NCI-H446 treated with DMSO at 0.1 percent for 48 hours (cell line): ENCODE results near the gene CORIN.
"Not testable (repeated sequence)": the region's sequence is repeated elsewhere in the genome, so short reads cannot be mapped to it uniquely, and the experiment has no call there.

Source experiments
- DNase-seq: peaks from one replicate; lab custom pipeline; 2025; lab: John Stamatoyannopoulos, UW

The CORIN gene

DNA sequence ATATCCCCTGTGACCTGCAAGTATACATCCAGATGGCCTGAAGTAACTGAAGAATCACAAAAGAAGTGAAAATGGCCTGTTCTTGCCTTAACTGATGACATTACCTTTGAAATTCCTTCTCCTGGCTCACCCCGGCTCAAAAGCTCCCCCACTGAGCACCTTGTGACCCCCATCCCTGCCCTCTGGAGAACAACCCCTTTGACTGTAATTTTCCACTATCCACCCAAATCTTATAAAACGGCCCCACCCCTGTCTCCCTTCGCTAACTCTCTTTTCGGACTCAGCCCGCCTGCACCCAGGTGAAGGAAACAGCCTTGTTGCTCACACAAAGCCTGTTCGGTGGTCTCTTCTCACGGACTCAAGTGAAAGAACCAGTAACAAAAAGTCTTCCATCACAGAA lies 69.9 kb downstream of the CORIN start:
- DNase-seq, result not testable (repeated sequence)

DNA sequence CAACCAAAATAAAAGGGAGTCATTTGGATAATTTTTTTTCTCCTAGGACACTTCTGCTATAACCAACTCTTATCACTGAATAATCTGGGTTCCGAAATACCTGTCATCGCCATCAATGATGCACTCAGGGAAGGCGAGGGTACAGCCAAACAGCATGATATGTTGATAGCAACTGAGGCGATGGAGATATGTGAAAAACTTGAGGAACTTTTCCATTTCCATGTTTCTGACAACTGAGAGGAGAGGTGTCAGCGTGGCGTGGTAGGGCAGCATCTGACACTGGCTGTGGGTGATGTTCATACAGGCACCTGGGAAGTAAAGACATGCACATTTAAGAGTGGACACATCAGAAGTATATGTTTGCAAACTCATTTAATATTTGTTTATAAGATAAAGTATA lies 74.6 kb downstream of the CORIN start:
- DNase-seq, result no peak

DNA sequence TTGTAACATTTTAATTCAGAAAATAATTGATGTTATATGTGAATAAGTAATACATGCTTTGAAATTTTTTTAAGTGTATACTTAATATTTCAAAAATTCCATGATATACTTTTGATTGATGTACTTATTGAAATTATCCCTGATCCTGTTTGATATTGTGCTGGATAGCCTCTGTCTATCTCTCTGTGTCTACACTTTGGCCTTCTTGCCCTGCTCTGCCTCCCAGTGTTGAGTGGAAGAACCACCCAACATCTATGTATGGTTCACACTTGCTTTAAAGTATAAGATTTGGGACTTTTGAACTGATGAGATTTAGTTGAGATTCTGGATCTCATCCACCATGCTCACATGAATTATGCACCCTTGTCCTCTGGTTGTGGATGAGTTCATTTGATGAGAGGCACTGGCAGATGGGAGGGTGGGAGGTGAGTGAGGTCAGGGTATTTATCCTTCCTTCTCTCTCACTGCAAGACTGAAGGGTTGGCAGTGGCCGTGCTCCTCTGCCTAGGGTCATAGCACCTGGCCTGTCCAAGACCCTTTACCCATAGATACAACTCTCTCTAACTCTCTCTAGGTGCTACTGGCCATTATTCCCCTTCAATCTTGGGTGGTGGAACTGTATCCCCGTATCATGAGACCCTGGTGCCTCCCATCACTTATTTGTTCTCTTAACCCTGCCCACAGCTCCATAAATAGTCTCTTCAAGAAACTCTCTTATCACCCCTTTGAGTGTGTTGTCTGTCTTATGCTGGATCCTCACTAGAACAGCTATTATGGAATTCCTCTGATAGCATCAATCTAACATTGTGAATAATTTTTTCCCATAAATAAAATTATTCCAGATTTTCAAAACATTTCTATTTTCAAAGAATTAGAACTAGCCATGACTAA lies 75.2 kb downstream of the CORIN start:
- no peak for DNase-seq

DNA sequence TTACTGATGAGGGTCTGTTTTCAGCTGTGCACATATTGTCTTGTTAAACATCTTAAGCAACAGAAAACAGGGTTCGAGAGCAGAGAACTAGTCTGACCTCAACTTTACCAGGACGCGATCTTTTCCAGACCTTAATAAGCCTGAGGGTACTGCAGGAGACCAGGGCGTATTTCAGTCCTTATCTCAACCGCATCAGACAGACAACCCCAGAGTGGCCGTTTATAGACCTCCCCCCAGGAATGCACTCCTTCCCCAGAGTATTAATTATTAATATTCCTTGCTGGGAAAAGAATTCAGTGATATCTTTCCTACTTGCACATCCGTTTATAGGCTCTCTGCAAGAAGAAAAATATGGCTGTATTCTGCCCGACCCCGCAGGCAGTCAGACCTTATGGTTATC lies 84.6 kb downstream of the CORIN start:
- not testable (repeated sequence) for DNase-seq

DNA sequence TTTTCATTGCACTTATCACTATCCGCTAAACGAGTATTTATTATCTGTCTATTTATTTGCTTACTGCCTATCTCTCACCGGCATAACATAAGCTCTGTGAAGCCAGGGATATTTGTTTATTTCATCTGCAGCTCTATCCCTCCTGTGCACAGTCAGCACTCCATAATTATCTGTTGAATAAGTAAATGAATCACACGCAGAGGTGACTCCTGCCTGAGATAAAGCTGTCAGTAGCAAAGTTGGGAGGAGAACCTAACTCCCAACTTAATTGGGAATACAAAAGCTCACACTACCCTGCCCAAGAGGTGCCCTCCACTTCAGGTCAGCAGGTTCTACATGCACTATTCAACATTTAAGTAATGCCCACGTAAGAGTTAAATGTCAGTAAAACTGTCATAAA lies 85.7 kb downstream of the CORIN start:
- no peak for DNase-seq

DNA sequence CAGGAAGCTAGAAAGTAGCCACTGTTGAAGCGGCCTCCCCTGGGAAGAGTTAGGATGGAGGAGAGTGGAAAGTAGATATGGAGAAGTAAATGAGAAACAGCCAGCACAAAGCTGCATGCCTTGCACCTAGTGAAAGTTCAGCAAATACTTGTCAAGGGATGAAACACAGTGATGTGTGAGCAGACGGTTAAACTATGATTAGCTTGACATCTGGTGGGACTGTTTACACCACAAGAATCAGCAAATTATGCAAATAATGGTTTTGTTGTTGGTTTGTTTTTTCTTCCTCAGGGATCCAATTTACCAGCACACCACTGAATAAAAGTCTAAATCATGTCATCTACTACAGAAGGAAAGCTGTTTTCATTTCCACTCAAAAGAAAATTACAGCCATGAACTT lies 87.1 kb downstream of the CORIN start:
- no peak for DNase-seq

DNA sequence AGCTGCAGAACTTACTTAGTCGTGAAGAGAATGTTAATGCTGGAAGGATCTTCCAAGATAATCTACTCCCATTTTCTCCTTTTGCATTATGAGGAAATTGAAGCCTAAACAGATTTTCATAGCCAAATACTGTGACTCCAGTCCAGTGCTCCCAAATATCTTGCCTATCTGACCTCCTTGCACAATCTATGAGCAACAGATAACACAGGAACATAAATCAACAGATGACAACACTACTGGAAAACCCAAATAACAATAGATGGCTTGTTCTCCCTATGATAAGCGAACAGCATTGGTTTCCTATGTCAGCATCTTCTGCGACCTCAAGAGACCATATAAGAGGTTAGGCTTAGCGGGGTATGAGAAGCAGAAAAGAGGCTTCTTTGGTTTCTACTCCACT lies 88.0 kb downstream of the CORIN start:
- DNase-seq, result no peak

DNA sequence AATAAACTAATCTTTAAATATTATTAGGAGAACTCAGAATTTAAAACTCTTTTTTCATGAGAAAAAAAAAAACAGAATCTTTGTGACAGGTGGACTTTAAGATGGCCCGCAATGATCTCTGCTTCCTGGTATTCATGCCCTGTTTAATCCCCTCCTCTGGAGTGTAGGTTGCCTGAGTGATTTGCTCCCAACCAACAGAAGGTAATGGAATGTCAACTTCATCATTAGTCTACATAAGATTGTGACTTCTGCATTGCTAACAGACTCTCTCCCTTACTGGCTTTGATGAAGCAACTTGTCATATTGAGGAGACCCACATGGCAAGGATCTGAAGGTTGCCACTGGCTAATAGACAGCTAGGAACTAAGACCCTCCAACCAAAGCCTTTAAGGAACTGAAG lies 88.8 kb downstream of the CORIN start:
- DNase-seq, result no peak

DNA sequence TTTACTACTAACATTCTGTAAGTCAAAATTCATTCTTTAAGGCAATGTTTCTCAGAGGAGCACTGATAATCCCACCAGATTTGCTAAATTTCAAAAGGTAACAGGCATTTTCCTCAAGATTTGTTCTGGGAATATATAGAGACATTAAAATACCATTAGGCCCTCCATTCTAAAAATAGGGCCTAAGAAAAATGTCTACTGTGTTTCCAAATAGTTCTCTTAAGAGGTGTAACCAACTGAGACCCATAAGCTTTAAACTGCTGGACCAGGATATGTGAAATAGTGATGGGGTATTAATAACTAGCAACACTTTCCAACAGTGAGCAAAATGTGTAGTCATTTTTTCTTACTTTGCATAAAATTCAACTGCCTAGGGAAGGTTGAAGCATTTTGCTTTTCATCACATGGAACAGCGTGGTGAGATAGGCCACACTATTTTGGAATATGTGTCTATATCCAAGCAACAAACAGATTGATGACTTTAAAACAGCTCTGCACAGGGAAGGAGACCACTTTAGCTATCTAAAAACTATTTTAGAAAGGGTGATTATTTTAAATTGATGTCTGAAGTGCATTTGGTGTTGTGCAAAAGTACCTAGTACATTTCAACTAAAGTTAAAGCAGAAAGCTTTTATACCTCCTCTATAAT lies 89.9 kb downstream of the CORIN start:
- DNase-seq, result no peak

DNA sequence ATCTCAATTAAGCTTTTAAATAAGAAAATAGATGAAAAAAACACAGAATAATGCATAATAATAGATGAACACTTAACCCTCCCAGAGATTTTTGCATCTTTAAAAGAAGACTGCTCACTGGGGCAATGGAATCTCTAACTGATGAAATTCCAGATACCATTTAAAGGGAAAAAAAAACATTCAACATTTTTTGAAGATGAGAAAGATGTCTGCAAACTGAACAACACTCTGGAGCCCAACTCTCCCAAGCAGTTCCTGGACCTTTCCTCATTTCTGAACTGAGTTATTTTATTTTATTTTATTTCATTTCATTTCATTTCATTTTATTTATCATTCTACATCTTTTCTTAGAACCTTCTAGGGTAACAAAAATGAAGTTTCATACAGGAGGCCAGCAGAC lies 90.7 kb downstream of the CORIN start:
- no peak for DNase-seq

DNA sequence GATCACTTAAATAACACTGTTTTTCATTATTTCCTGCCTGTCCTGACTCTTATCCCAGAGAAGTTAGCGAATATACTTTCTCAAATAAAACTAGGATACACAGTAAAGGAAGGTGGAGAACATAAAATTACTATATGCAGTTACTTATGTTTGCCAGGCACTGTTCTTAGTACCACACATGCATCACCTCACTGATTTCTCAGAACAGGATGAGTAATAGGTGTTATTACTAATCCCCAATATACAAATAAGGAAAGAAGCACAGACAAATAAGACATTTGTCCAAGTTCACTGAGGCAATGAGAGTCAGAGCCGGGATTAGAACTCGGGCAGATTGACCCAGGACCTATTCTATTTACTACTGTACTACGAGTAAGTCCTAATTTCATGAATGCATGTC lies 91.7 kb downstream of the CORIN start:
- DNase-seq, result no peak

DNA sequence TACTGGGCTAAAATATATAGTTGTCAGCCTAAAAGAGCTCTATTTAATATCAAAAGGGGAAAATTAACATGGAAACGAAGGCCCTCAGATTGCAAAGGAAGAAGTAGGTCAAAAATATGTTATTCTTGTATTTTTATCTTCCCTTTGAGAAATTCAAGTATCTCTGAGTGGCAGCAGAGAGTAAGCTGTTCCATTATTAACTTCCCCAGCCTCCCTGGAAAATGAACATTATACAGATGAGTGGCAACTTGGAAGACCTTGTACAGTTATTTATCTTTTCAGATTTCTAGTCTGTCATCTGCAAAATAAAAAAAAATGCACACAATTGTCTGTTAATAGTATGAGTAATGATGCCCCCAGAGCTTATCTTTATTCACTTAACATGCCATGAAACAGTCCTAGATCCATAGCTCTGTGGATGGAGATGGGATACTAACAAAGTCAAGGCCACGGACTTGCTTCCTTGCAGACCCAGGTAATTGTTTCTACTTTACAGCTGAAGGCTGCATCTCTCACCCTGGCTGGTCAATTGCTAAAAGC lies 93.0 kb downstream of the CORIN start:
- no peak for DNase-seq

DNA sequence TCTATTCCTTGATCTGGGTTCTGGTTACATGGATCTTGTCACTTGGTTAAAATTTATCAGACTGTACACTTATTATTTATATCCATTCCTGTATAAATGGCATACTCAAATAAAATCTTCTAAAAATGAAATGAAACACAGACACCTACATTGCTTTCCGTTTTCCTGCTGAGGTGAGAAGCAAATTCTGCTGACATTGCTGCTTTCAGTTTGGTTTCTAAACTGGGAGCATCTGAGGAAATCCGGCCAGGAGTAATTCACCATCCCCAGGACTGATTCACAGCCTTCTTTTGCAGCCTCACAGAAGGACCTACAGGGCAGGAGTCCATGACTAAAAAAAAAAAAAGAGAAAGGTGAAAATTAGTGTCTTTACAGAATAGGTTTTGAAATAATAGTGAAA lies 93.6 kb downstream of the CORIN start:
- no peak for DNase-seq

DNA sequence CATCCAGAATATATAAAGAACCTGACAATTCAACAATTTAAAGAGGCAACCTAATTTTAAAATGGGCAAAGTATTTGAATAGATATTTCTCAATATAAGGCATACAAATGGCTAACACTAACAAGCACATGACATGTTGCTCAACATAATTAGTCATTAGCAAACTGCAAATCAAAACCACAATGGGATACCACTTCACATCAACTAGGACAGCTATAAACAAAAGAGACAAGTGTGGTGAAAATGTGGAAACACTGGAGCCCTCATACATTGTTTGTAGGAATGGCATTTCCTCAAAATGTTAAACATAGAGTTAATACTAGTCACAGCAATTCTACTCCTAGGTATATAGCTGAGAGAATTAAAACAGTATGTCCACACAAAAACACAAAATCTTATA lies 96.7 kb downstream of the CORIN start:
- no peak for DNase-seq

DNA sequence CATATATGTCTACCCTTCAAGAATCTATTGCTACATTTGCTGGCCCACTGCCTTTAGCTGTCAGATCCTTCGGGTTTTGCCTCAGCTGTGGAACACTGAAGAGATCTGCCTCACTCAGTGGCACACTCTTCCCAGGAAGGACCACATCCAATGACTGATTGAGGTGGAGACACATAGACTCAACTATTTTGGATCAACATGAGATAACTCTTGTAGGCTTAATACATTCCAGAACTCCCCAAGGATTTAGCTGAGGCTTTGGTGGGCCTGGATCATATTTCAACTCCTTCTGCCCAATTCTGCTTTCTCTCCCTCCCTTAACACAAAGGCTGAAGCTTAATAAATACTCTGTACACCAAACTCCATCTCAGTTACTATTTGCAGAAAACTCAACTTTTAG lies 100.5 kb downstream of the CORIN start:
- no peak for DNase-seq

DNA sequence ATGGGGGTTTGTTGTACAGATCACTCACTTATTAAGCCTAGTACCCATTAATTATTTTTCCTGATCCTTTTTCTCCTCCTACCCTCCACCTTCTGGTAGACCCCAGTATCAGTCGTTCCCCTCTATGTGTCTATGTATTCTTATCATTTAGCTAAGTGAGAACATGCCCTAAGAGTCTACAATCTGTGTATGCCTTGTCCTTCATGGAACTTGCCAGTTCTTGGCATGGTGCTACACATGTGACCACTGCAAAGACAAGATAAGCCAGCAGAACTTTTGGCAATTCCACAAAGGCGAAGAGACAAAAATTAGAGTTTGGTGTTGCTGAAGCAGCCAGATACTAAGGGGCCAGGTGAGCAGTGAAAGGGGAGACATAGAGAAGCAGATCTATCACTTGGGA lies 101.3 kb downstream of the CORIN start:
- DNase-seq, result no peak

DNA sequence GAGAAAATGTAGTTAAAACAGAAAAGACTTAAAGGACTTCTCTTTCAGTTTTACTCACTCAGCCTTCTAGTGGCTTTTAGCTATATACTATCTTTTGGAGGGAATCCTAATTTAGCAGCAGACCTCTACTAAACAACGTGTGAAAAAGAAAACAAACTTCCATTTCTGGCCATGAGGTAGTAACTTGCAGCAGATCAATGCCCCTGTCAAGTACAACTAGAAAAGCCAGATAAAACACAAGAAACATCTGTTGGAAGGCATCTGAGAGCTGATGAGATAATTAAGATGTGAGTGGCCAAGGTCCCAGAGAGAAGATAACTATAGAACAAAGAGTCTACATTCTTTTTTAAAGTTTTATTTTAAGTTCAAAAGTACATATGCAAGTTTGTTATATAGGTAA lies 101.7 kb downstream of the CORIN start:
- no peak for DNase-seq

DNA sequence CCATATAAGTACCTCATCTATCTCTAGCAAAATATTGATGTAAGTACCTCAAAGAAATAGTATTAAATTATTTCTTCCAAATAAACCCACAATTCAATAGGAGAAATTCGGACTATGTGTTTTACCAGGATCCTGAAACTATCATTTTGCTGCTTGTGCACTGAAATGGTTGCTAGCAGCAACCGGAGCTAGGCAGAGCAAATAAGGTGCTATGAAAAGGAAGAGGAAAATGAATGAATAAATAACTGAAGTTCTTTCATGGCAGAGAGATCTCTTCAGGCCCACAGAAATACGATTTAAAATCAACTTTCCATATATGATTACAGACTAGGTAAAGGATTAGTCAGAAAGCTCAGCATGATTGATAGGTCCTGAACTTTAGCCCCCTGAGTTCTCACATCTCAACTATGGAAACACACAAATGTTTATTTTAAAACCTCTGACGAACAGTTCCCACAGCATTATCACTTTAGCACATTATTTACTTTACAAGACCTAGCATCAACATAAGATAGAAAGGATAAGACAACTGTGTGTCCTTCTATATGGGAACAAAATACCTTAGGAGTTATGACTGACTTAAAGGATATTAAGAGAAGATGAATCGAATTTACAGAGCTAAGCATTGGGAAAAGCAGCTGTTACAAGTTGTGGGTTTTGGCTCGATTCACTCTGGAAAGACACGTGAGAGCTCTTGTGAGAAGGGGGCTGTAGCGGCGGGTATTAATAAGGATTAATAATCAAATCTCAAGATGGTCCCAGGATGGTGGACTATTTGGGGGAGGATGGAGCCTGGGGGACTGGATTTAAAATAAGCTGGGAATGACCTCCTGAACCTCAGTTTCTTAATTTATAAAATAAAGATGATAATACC lies 104.3 kb downstream of the CORIN start:
- no peak for DNase-seq

DNA sequence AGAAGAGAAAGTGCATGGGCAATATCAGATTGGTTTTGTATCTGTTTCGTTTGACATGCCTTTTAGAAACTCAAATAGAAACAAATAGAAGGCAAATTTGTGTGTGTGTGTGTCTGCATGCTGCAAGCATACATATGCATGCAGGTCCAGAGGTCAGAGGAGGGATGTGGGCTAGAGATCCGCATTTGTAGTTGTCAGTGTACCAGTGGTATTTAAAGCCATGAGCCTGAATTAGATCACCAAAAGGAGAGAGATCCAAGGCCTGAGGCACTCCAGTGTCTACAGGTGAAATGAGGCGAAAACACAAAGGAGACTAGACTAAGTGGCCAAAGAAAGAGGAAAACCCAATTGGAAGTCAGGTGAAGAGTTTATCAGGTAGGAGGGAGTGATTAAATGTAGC lies 106.7 kb downstream of the CORIN start:
- no peak for DNase-seq

DNA sequence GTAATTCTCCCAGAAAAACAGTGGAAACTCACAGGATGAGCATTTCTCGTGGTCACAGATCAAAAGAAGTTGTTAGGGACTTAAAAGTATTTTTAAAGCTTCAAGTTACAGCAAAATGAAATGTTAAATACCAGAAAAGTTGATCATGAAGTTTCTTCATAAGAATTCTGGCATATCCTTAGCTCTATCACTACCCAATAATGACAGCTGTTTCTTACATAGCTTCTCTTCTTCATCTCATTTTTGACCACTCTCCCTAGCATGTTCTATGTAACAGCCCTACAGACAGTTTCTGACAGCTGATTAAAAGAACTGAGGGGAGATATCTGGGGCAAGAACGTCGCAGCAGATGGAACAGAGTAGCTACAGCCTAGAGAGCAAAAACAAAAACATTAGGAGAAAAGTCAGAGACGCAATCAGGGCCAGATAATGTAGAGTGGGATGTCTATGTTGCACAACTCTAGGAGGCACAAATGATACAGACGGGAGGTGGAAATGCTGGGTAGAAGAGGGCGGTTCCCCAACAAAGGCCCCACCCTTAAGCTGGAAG lies 108.7 kb downstream of the CORIN start:
- DNase-seq, result no peak

DNA sequence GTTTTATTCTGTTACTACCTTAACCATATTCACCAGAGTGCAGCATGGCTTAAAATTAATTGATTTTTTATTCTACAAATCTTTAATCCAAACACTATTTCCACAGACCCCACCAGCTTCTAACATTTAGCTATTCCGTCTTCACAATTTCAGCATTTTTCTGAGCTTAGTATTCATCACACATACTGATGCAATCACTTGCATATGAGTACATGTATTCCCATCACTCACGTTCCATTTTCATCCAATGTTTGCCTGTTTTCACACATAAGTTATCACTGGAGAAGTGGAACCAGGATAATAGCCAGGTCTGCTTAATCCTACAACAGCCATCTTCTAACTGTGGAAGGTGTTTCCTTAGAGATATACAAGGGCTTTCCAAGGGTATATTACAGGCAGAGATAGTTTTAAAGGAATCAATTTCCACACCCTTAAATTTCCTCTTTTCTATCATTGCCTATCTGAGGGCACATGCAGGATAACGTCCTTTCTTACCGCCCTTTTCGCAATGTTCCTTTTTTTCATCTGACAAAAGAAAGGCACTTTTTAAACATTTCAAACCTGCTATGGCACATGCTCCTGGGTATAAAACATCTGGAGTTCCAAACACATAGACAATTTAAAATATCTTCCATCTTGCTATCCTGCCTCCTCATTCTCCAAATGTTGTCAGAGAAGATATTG lies 115.8 kb downstream of the CORIN start:
- no peak for DNase-seq

DNA sequence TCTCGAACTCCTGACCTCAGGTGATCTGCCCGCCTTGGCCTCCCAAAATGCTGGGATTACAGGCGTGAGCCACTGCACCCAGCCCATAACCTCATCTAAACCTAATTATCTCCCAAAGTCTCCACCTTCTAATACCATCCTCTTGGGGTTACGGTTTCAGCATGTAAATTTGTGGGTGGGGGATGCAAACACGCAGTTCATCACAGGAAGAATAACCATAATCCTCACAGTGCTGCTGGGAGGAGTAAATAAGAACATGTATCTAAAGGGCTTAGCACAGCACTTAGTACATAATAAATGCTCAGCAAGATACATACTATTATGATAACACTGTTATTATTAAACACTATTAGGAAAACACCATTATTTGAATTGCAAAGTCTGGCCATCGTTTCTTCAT lies 116.4 kb downstream of the CORIN start:
- no peak for DNase-seq
